Osteocyte (in vitro differentiated cells): ENCODE data around the gene ZNF337. TPM values are rescaled to one million over a fixed set of nuclear protein-coding genes. Genes with fewer than 3 reads are reported as not detected.
"Not testable (repeated sequence)": the region's sequence is repeated elsewhere in the genome, so short reads cannot be mapped to it uniquely, and the experiment has no call there.

Experiments
- DNase-seq: peaks from one replicate; pipeline ENCODE4 v3.0.0; 2021; ENCODE audit warnings: mixed read lengths; ENCODE audit not compliant: unreplicated experiment; ENCODE audit errors: extremely low spot score
- H3K27ac Mint-ChIP-seq: one replicate; pipeline ENCODE4 v1.8.0; 2021; ENCODE audit warnings: mild to moderate bottlenecking, mixed read lengths; ENCODE audit not compliant: unreplicated experiment
- H3K27me3 Mint-ChIP-seq: one replicate; pipeline ENCODE4 v1.8.0; 2021; ENCODE audit warnings: mixed read lengths; ENCODE audit not compliant: unreplicated experiment
- H3K36me3 Mint-ChIP-seq: one replicate; pipeline ENCODE4 v1.8.0; 2021; ENCODE audit warnings: mixed read lengths; ENCODE audit not compliant: unreplicated experiment
- H3K4me1 Mint-ChIP-seq: one replicate; pipeline ENCODE4 v1.8.0; 2021; ENCODE audit warnings: mixed read lengths; ENCODE audit not compliant: unreplicated experiment
- H3K4me3 Mint-ChIP-seq: one replicate; pipeline ENCODE4 v1.8.0; 2021; ENCODE audit warnings: mild to moderate bottlenecking, moderate library complexity, mixed read lengths; ENCODE audit not compliant: unreplicated experiment
- H3K9me3 Mint-ChIP-seq: one replicate; pipeline ENCODE4 v1.8.0; 2021; ENCODE audit warnings: mixed read lengths; ENCODE audit not compliant: unreplicated experiment
- CTCF ChIP-seq: fragments of 200-600 bp; sonication (generic); IDR thresholded peaks from 2 replicates; pipeline ENCODE4 v1.5.0; 2021; ENCODE audit warnings: antibody characterized with exemption, mild to moderate bottlenecking, moderate library complexity
- total RNA-seq: library from RNA; stranded (reverse); gene quantifications from 2 replicates; pipeline ENCODE4 v1.2.1, GENCODE V29; 2021

The ZNF337 gene
- total RNA-seq, 1 donor from 2014 or later: 12.7 TPM

- no peak for DNase-seq
- Mint-ChIP-seq H3K4me3 (no peak overlapping the region), H3K27me3 (no peaks in the 10 kb centered on the region), H3K4me1 (no peaks in the 10 kb centered on the region), H3K36me3 (peaks cover 32% of the 10 kb centered on the region), H3K27ac (no peak overlapping the region), H3K9me3 (peaks cover 5% of the 10 kb centered on the region)
- no peak for TF ChIP-seq CTCF
These were observed 11.2 kb downstream of the ZNF337 start for GRCh38 chr20:25685276-25686080.

- not testable (repeated sequence) for H3K4me3 Mint-ChIP-seq, H3K27me3 Mint-ChIP-seq, H3K9me3 Mint-ChIP-seq, H3K4me1 Mint-ChIP-seq, DNase-seq, H3K27ac Mint-ChIP-seq
- H3K36me3 Mint-ChIP-seq: peaks cover 38% of the 10 kb centered on the region
These were observed 12.8 kb downstream of the ZNF337 start for GRCh38 chr20:25683826-25684225.

GRCh38 chr20:25683050-25683449, 13.6 kb downstream of the ZNF337 start:
- Mint-ChIP-seq H3K9me3 (peaks cover 5% of the 10 kb centered on the region), H3K4me1 (no peaks in the 10 kb centered on the region), H3K36me3 (peaks cover 43% of the 10 kb centered on the region), H3K27ac (no peak overlapping the region), H3K4me3 (no peak overlapping the region), H3K27me3 (no peaks in the 10 kb centered on the region)
- no peak for DNase-seq
- TF ChIP-seq CTCF: no peak

- peaks cover 3% of the 10 kb centered on the region for H3K9me3 Mint-ChIP-seq
- no peaks in the 10 kb centered on the region for H3K4me1 Mint-ChIP-seq
- H3K27ac Mint-ChIP-seq: no peak overlapping the region
- DNase-seq: no peak
- H3K27me3 Mint-ChIP-seq: no peaks in the 10 kb centered on the region
- TF ChIP-seq CTCF: no peak
- peaks cover 67% of the 10 kb centered on the region for H3K36me3 Mint-ChIP-seq
- no peak overlapping the region for H3K4me3 Mint-ChIP-seq
These were observed 20.4 kb downstream of the ZNF337 start for GRCh38 chr20:25676164-25676809.

- Mint-ChIP-seq H3K36me3 (peaks cover 66% of the 10 kb centered on the region), H3K27me3 (no peaks in the 10 kb centered on the region), H3K27ac (no peak overlapping the region), H3K4me3 (no peak overlapping the region), H3K4me1 (no peaks in the 10 kb centered on the region), H3K9me3 (peaks cover 3% of the 10 kb centered on the region)
- DNase-seq: no peak
- TF ChIP-seq CTCF: no peak
These were observed 21.5 kb downstream of the ZNF337 start for GRCh38 chr20:25675161-25675560.
